22Rv1 (cell line): ENCODE measurements around the gene LRP1-AS.

Source experiments
- CTCF ChIP-seq: fragments of 450-650 bp; IDR thresholded peaks from 2 replicates; pipeline ENCODE4 v1.5.1; 2017; ENCODE audit warnings: mild to moderate bottlenecking
- ZFX ChIP-seq: fragments of 450-650 bp; IDR thresholded peaks from 2 replicates; pipeline ENCODE4 v1.6.1; 2017; ENCODE audit warnings: antibody characterized with exemption, borderline replicate concordance

DNA sequence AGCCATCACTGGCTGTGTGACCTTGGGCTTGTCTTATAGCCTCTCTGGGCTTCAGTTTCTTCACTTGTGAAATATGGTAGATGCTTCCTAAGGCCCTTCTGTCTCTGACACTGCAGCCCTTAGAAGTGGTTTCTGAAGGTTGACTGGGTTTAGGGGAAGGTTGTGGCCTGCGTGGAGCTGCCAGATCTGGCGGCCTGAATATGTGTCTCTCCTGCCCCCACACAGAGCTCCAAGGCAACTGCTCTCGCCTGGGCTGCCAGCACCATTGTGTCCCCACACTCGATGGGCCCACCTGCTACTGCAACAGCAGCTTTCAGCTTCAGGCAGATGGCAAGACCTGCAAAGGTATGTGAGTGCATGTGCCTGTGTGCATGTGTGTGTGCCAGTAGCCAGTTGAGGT lies 4.0 kb downstream of the LRP1-AS start:
- TF ChIP-seq CTCF, result no peak
- TF ChIP-seq ZFX, result no peak
